Activated naive CD4-positive, alpha-beta T cell treated with anti-CD3 and anti-CD28 coated beads, Interleukin-2, amount 50 U/mL, for 24 hours (primary cell): Measurements from ENCODE around the gene FBLN5.

Experiments
- H3K27ac Mint-ChIP-seq: one replicate; pipeline ENCODE4 v1.8.0; 2021; ENCODE audit warnings: mild to moderate bottlenecking, mixed read lengths
- H3K27me3 Mint-ChIP-seq: one replicate; pipeline ENCODE4 v1.8.0; 2021; ENCODE audit warnings: mixed read lengths
- H3K36me3 Mint-ChIP-seq: one replicate; pipeline ENCODE4 v1.8.0; 2021; ENCODE audit warnings: mixed read lengths
- H3K4me1 Mint-ChIP-seq: one replicate; pipeline ENCODE4 v1.8.0; 2021; ENCODE audit warnings: mixed read lengths
- H3K4me3 Mint-ChIP-seq: one replicate; pipeline ENCODE4 v1.8.0; 2021; ENCODE audit warnings: mild to moderate bottlenecking, mixed read lengths
- H3K9me3 Mint-ChIP-seq: one replicate; pipeline ENCODE4 v1.8.0; 2021; ENCODE audit warnings: mixed read lengths

Gene FBLN5

GRCh38 chr14:91927800-91928199 is 19.7 kb downstream of the FBLN5 start:
- no peak overlapping the region for H3K4me3 Mint-ChIP-seq
- no peak overlapping the region for H3K27ac Mint-ChIP-seq
- no peaks in the 10 kb centered on the region for H3K36me3 Mint-ChIP-seq
- no peaks in the 10 kb centered on the region for H3K9me3 Mint-ChIP-seq
- H3K4me1 Mint-ChIP-seq, result no peaks in the 10 kb centered on the region
- H3K27me3 Mint-ChIP-seq, result no peaks in the 10 kb centered on the region

DNA sequence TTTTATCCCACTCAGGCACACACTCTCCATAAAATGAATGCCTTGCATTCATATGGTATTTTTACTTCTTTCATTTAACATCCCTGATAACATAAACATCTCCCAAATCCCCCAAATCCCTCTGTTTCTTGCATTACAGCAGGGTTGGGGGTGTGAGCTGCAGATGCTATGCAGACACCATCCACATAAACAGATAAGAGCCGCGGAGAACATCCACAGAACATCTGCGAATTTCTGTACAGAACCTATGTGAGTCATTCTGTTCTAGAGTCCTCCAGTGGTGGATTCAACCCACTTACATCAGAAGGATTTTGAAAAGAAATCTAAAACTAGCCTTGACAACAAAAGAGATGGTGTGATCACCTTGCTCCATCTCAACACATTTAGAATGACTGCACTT is 20.3 kb downstream of the FBLN5 start:
- Mint-ChIP-seq H3K36me3 (no peaks in the 10 kb centered on the region), H3K27me3 (no peaks in the 10 kb centered on the region), H3K27ac (no peak overlapping the region), H3K9me3 (no peaks in the 10 kb centered on the region), H3K4me3 (no peak overlapping the region), H3K4me1 (no peaks in the 10 kb centered on the region)

- H3K27me3 Mint-ChIP-seq, result no peaks in the 10 kb centered on the region
- H3K36me3 Mint-ChIP-seq, result no peaks in the 10 kb centered on the region
- no peaks in the 10 kb centered on the region for H3K9me3 Mint-ChIP-seq
- H3K4me1 Mint-ChIP-seq, result no peaks in the 10 kb centered on the region
- no peak overlapping the region for H3K27ac Mint-ChIP-seq
- H3K4me3 Mint-ChIP-seq, result no peak overlapping the region
Measured at GRCh38 chr14:91926131-91926890, 21.2 kb downstream of the FBLN5 start.

GRCh38 chr14:91925727-91926121 is 21.8 kb downstream of the FBLN5 start:
- H3K27ac Mint-ChIP-seq, result no peak overlapping the region
- H3K4me1 Mint-ChIP-seq, result no peaks in the 10 kb centered on the region
- H3K27me3 Mint-ChIP-seq, result no peaks in the 10 kb centered on the region
- H3K4me3 Mint-ChIP-seq, result no peak overlapping the region
- H3K36me3 Mint-ChIP-seq, result no peaks in the 10 kb centered on the region
- no peaks in the 10 kb centered on the region for H3K9me3 Mint-ChIP-seq

GRCh38 chr14:91925001-91925726 is 22.3 kb downstream of the FBLN5 start:
- no peaks in the 10 kb centered on the region for H3K27me3 Mint-ChIP-seq
- no peak overlapping the region for H3K27ac Mint-ChIP-seq
- no peaks in the 10 kb centered on the region for H3K36me3 Mint-ChIP-seq
- H3K4me3 Mint-ChIP-seq, result no peak overlapping the region
- no peaks in the 10 kb centered on the region for H3K9me3 Mint-ChIP-seq
- H3K4me1 Mint-ChIP-seq, result no peaks in the 10 kb centered on the region

GRCh38 chr14:91920526-91920925 is 27.0 kb downstream of the FBLN5 start:
- peaks cover 1% of the 10 kb centered on the region for H3K36me3 Mint-ChIP-seq
- H3K27me3 Mint-ChIP-seq, result no peaks in the 10 kb centered on the region
- H3K27ac Mint-ChIP-seq, result no peak overlapping the region
- no peaks in the 10 kb centered on the region for H3K9me3 Mint-ChIP-seq
- H3K4me3 Mint-ChIP-seq, result no peak overlapping the region
- no peaks in the 10 kb centered on the region for H3K4me1 Mint-ChIP-seq

- Mint-ChIP-seq H3K4me1 (no peaks in the 10 kb centered on the region), H3K4me3 (no peak overlapping the region), H3K27me3 (no peaks in the 10 kb centered on the region), H3K9me3 (no peaks in the 10 kb centered on the region), H3K36me3 (peaks cover 2% of the 10 kb centered on the region), H3K27ac (no peak overlapping the region)
Measured at GRCh38 chr14:91919814-91920213, 27.7 kb downstream of the FBLN5 start.

DNA sequence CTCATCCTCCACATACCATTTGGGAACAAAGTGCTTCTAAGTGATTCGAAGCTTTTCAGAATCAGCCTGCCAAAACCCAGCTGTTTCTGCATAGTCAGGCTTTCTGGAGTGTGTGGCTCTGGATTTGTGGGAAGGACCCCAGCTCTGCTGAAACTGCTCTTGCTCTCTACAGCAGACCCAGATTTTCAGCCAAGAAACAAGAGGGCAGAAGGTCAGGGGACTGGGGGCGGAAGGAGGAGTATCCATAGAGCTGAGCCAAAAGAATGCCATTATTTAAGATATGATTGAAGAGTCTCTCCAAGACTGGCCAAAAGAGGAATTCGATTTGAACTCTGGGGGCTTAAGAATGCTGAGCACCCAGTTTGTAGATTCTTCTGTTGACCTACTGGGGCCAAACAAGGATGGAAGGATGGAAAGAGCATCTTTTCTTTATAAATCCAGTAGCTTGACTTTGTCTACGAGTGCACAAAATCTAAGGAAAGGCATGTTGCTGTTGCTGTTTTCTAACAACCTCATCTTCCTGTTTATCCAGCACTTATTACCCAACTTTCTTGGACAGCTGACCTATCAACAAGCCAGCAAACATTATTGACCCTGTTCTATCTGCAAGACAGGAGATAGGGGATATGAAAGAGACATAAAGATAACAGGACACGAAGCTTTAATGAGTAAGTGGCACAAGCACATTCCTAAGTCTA is 29.2 kb downstream of the FBLN5 start:
- no peaks in the 10 kb centered on the region for H3K27me3 Mint-ChIP-seq
- no peaks in the 10 kb centered on the region for H3K4me1 Mint-ChIP-seq
- H3K36me3 Mint-ChIP-seq, result peaks cover 2% of the 10 kb centered on the region
- H3K4me3 Mint-ChIP-seq, result no peak overlapping the region
- H3K9me3 Mint-ChIP-seq, result no peaks in the 10 kb centered on the region
- H3K27ac Mint-ChIP-seq, result no peak overlapping the region

DNA sequence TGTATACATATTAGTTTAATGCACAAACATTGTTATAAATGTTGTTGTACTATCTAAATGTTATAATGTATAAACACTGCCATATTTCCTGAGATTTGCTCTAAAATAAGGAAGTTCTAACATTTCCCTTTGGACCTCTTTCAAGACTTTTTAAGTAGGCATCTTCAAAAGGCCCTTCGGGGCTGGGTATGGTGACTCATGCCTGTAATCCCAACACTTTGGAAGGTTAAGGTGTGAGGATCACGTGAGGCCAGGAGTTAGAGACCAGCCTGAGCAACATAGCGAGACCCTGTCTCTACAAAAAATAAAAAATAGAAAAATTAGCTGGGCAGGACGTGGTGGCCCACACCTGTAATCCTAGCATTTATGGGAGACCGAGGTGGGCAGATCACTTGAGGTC is 35.5 kb downstream of the FBLN5 start:
- Mint-ChIP-seq H3K9me3 (no peaks in the 10 kb centered on the region), H3K4me1 (peaks cover 23% of the 10 kb centered on the region), H3K4me3 (no peak overlapping the region), H3K27me3 (no peaks in the 10 kb centered on the region), H3K27ac (no peak overlapping the region), H3K36me3 (peaks cover 2% of the 10 kb centered on the region)

GRCh38 chr14:91911474-91912032 is 35.9 kb downstream of the FBLN5 start:
- H3K27ac Mint-ChIP-seq, result peak overlapping the region; percentile 65
- H3K4me3 Mint-ChIP-seq, result peak overlapping the region; percentile 27
- H3K9me3 Mint-ChIP-seq, result no peaks in the 10 kb centered on the region
- peaks cover 2% of the 10 kb centered on the region for H3K36me3 Mint-ChIP-seq
- no peaks in the 10 kb centered on the region for H3K27me3 Mint-ChIP-seq
- peaks cover 23% of the 10 kb centered on the region for H3K4me1 Mint-ChIP-seq

DNA sequence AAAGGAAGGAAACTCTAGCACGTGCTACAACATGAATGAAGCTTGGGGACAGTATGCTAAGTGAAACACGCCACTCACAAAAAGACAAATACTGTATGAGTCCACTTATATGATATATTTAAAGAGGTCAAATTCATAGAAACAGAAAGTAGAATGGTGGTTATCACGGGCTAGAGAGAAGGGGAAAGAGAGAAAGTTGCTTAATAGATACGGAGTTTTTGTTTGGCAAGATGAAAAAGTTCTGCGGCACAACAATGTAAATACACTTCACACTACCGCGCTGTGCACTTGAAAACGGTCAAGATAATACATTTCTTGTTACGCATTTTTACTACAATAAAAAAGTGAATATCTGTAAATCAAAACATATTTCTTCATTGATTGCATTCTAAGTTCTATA is 37.3 kb downstream of the FBLN5 start:
- Mint-ChIP-seq H3K9me3 (no peaks in the 10 kb centered on the region), H3K36me3 (no peaks in the 10 kb centered on the region), H3K27ac (no peak overlapping the region), H3K4me3 (no peak overlapping the region), H3K4me1 (peaks cover 23% of the 10 kb centered on the region), H3K27me3 (no peaks in the 10 kb centered on the region)

GRCh38 chr14:91906374-91906773 is 41.1 kb downstream of the FBLN5 start:
- H3K9me3 Mint-ChIP-seq, result no peaks in the 10 kb centered on the region
- peaks cover 17% of the 10 kb centered on the region for H3K4me1 Mint-ChIP-seq
- no peaks in the 10 kb centered on the region for H3K27me3 Mint-ChIP-seq
- no peaks in the 10 kb centered on the region for H3K36me3 Mint-ChIP-seq
- H3K4me3 Mint-ChIP-seq, result no peak overlapping the region
- H3K27ac Mint-ChIP-seq, result no peak overlapping the region

GRCh38 chr14:91904956-91905645 is 42.4 kb downstream of the FBLN5 start:
- Mint-ChIP-seq H3K36me3 (no peaks in the 10 kb centered on the region), H3K4me3 (no peak overlapping the region), H3K27ac (no peak overlapping the region)

DNA sequence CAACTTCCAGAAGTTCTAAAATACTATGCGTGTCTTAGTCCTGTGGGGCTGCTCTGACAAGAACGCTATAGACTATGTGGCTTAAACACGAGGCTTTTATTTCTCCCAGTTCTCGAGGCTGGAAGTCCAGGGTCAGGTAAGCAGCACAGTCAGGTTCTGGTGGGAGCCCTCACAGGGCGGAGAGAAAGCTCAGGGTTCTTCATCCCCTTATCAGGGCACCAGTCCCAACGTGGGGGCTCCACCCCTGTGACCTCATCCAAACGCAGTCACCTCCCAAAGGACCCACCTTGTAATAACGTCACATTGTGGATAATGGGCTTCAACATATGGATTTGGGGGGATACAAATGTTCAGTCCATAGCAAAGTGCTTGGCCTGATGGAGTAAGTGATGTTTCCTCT is 43.0 kb downstream of the FBLN5 start:
- Mint-ChIP-seq H3K27ac (no peak overlapping the region), H3K9me3 (no peaks in the 10 kb centered on the region), H3K4me3 (no peak overlapping the region), H3K27me3 (no peaks in the 10 kb centered on the region), H3K36me3 (no peaks in the 10 kb centered on the region), H3K4me1 (peaks cover 6% of the 10 kb centered on the region)

More at GRCh38 chr14:91904956-91905645, 42.4 kb downstream of the FBLN5 start:
- Mint-ChIP-seq H3K4me1 (peaks cover 7% of the 10 kb centered on the region), H3K27me3 (no peaks in the 10 kb centered on the region), H3K9me3 (no peaks in the 10 kb centered on the region)

DNA sequence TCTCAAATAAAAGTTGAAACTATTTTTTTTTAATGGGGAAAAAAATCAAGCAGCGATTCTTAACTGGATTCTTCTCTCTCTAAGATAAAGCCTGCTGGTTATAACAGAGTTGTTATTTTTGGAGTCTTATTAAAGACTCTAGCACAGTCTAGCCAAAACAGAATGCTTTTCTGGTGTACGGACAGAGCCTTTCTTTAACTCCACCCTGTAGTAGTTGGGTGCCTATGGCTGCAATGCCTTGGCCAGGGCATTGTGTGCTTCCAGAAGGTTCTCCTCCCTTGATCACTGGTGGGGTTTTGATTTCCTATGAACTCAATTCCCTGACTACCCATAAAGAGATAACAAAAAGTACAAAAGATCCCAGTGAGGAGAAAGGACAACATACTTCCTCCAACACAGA is 44.4 kb downstream of the FBLN5 start:
- Mint-ChIP-seq H3K9me3 (no peaks in the 10 kb centered on the region), H3K4me1 (peaks cover 5% of the 10 kb centered on the region), H3K27ac (no peak overlapping the region), H3K36me3 (no peaks in the 10 kb centered on the region), H3K27me3 (no peaks in the 10 kb centered on the region), H3K4me3 (no peak overlapping the region)
